GM12878 (cell line): ENCODE data around the gene TDRD9. TPM values are rescaled to one million over a fixed set of nuclear protein-coding genes. Genes with fewer than 3 reads are reported as not detected.

ENCODE experiments used
- ATAC-seq: fragments of 200-7000 bp; cut with Tn5 transposase; 3 replicates; pipeline ENCODE4 v1.9.1; 2020; ENCODE audit warnings: mild to moderate bottlenecking, moderate library complexity
- BruUV-seq: library from RNA; stranded (reverse); fragments of 400-500 nt; replicated peaks from 2 replicates; lab custom pipeline; 2021; lab: Mats Ljungman, UMichigan
- CTCF ChIA-PET: fragments of 300-600 bp; sonication (Branson Sonifier 250); formaldehyde crosslinking; extraction: SDS; loops from one replicate; lab custom pipeline; 2021; ENCODE audit warnings: inconsistent platforms; lab: Yijun Ruan, JAX
- POLR2A ChIA-PET: fragments of 350-600 bp; formaldehyde crosslinking; extraction: SDS; loops from one replicate; lab custom pipeline; 2021; ENCODE audit warnings: inconsistent platforms; lab: Charles Lee
- RAD21 ChIA-PET: fragments of 300-600 bp; sonication (Branson Sonifier 250); formaldehyde crosslinking; loops from one replicate; lab custom pipeline; 2023; ENCODE audit warnings: antibody characterized with exemption; ENCODE audit not compliant: unreplicated experiment; lab: Charles Lee
- SMC1A ChIA-PET: fragments of 300-600 bp; sonication (Branson Sonifier 250); formaldehyde crosslinking; loops from one replicate; lab custom pipeline; 2023; ENCODE audit not compliant: unreplicated experiment, uncharacterized antibody; lab: Charles Lee
- DNase-seq: peaks from one replicate; pipeline ENCODE4 v3.0.0-alpha.2; 2011; ENCODE audit warnings: low read depth, low spot score
- FAIRE-seq: peaks from 3 replicates; lab custom pipeline; 2011; peaks lifted over from hg19 to GRCh38; lab: Jason Lieb, UNC
- H2AFZ ChIP-seq: 2 replicates; pipeline ENCODE4 v1.6.0; 2011; ENCODE audit warnings: low read depth, low read length, control low read depth; ENCODE audit not compliant: control insufficient read depth
- H3K27ac ChIP-seq: 2 replicates; pipeline ENCODE4 v1.5.1; 2011; ENCODE audit warnings: control low read depth; ENCODE audit not compliant: control insufficient read depth, insufficient read depth
- H3K27me3 ChIP-seq, 2 experiments: replicated peaks in 1 of 2; 2 replicates each; pipeline versions ENCODE4 v1.6.0 to v1.6.1; 2011; ENCODE audit warnings: low read length in 1 of 2; ENCODE audit not compliant: control insufficient read depth in 2 of 2, insufficient read depth in 2 of 2
- H3K36me3 ChIP-seq, 2 experiments: 2 replicates each; pipeline ENCODE4 v1.5.1; 2011; ENCODE audit warnings: low read length in 1 of 2; ENCODE audit not compliant: control insufficient read depth in 2 of 2, insufficient read depth in 2 of 2
- H3K4me1 ChIP-seq: 2 replicates; pipeline ENCODE4 v1.6.1; 2011; ENCODE audit warnings: mild to moderate bottlenecking, low read length, moderate library complexity, mixed read lengths; ENCODE audit not compliant: control insufficient read depth, insufficient read depth
- H3K4me2 ChIP-seq: 2 replicates; pipeline ENCODE4 v1.6.0; 2011; ENCODE audit warnings: control low read depth; ENCODE audit not compliant: control insufficient read depth, insufficient read depth
- H3K4me3 ChIP-seq: fragments of 200-600 bp; sonication (generic); 2 replicates; pipeline ENCODE4 v1.5.1; 2016
- H3K79me2 ChIP-seq: 2 replicates; pipeline ENCODE4 v1.6.0; 2011; ENCODE audit warnings: low read length; ENCODE audit not compliant: control insufficient read depth, insufficient read depth
- H3K9ac ChIP-seq: 2 replicates; pipeline ENCODE4 v1.8.0; 2011; ENCODE audit warnings: low read length, control low read depth, mixed read lengths; ENCODE audit not compliant: control insufficient read depth, insufficient read depth
- H3K9me3 ChIP-seq: replicated peaks from 3 replicates; pipeline ENCODE4 v1.5.1; 2011; ENCODE audit warnings: mild to moderate bottlenecking, low read length; ENCODE audit not compliant: control insufficient read depth, insufficient read depth
- H4K20me1 ChIP-seq: 2 replicates; pipeline ENCODE4 v1.6.0; 2011; ENCODE audit not compliant: control insufficient read depth, insufficient read depth
- CEBPZ ChIP-seq: fragments of 150-350 bp; IDR thresholded peaks from 2 replicates; pipeline ENCODE4 v1.6.1; 2016; ENCODE audit warnings: low read depth, low read length
- CUX1 ChIP-seq: IDR thresholded peaks from 2 replicates; pipeline ENCODE4 v1.6.1; 2012; ENCODE audit warnings: improper control_type of control experiment, low read depth, low read length; ENCODE audit not compliant: insufficient replicate concordance
- KDM1A ChIP-seq: fragments of 200-600 bp; sonication (generic); IDR thresholded peaks from 2 replicates; pipeline ENCODE4 v1.6.1; 2016; ENCODE audit warnings: borderline replicate concordance
- MTA3 ChIP-seq: IDR thresholded peaks from 2 replicates; pipeline ENCODE4 v1.6.1; 2012; ENCODE audit warnings: low read length, inconsistent platforms, borderline replicate concordance
- WRNIP1 ChIP-seq: IDR thresholded peaks from 2 replicates; pipeline ENCODE4 v1.6.1; 2011; ENCODE audit warnings: low read depth, low read length, improper control_type of control experiment, borderline replicate concordance
- ZBTB4 ChIP-seq: fragments of 450-650 bp; formaldehyde crosslinking; IDR thresholded peaks from 2 replicates; pipeline ENCODE4 v1.4.0; 2022; ENCODE audit warnings: mild to moderate bottlenecking, moderate library complexity
- ZNF622 ChIP-seq: fragments of 450-650 bp; IDR thresholded peaks from 2 replicates; pipeline ENCODE4 v1.6.1; 2017; ENCODE audit warnings: mild to moderate bottlenecking, inconsistent platforms
- WGBS: methylation state at CpG from one replicate; pipeline ENCODE4 v1.1.6; 2016; ENCODE audit warnings: low lambda C conversion rate; ENCODE audit not compliant: insufficient replicate concordance, insufficient coverage; ENCODE audit errors: missing lambda C conversion rate; 5-methylcytosine and 5-hydroxymethylcytosine counted together
- in situ Hi-C: fragments of 300-500 bp; cut with MboI; formaldehyde crosslinking; loops from 9 replicates; pipeline ENCODE4 v1.14.3; 2018; ENCODE audit warnings: mixed read lengths
- intact Hi-C: fragments of 100-400 bp; cut with micrococcal nuclease; formaldehyde crosslinking; loops from one replicate; pipeline ENCODE4 v1.14.2; 2022; ENCODE audit not compliant: unreplicated experiment
- polyA plus RNA-seq, 11 experiments: library from polyadenylated mRNA; depleted of rRNA in 4 of 11; unstranded in 6 of 11; stranded (reverse) in 5 of 11; fragments of >200 nt; fragmentation: Nextera tagmentation in 4 of 11; fragmentation: Illumina TruSeq in 1 of 11; extraction: Ambion mirVana in 4 of 11; extraction: Trizol in 1 of 11; gene quantifications; 1 replicate in 1 of 11; 2 replicates in 10 of 11; pipeline versions ENCODE4 v1.2.1 to v1.2.3, GENCODE V29; 2011 to 2016; ENCODE audit warnings: inconsistent platforms in 2 of 11, missing spikeins in 2 of 11, low read depth in 1 of 11
- total RNA-seq, 4 experiments: library from RNA; depleted of rRNA in 3 of 4; stranded (reverse); fragments of >200 nt in 3 of 4; fragmentation: Illumina TruSeq in 1 of 4; extraction: Trizol in 1 of 4; gene quantifications; 2 replicates each; pipeline versions ENCODE4 v1.2.1 to v1.2.3, GENCODE V29; 2013 to 2021

TDRD9 gene
- total and polyA plus RNA-seq, 10 of the 15 experiments (the other 5 are each of a cell fraction or from before 2014, with no cell fraction given) = 0.12 TPM; not detected in 9

- H3K4me1 ChIP-seq = no peaks in the 10 kb centered on the region
- WGBS = 39% methylated on average over 4 of the region's 4 CpGs
- TF ChIP-seq MTA3 (no peak), ZNF622 (no peak), KDM1A (no peak), ZBTB4 (CRISPR knock-in tag) (no peak), CEBPZ (no peak), WRNIP1 (no peak), CUX1 (no peak)
- ChIA-PET POLR2A (no interaction called here), SMC1A (no interaction called here), RAD21 (no interaction called here), CTCF (interaction anchor here (4.6 kb wide), 1 partner anchor 165 kb away, joined by 16 read pairs; no protein-coding TSS in a partner anchor)
- FAIRE-seq (no peak), DNase-seq (no peak), ATAC-seq (no peak)
- no peak overlapping the region for H3K9ac ChIP-seq
- H3K27ac ChIP-seq = no peak overlapping the region
- no peak overlapping the region for H3K4me3 ChIP-seq
- no peaks in the 10 kb centered on the region for H4K20me1 ChIP-seq
- H3K36me3 ChIP-seq = no peaks in the 10 kb centered on the region
- no TSS peak for BruUV-seq
- intact Hi-C loops = no loop called here
- H3K9me3 ChIP-seq = no peaks in the 10 kb centered on the region
- no peaks in the 10 kb centered on the region for H3K79me2 ChIP-seq
- H2AFZ ChIP-seq = no peak overlapping the region
- no peaks in the 10 kb centered on the region for H3K27me3 ChIP-seq
- in situ Hi-C loops = no loop called here
- H3K4me2 ChIP-seq = no peak overlapping the region
These were observed 45.1 kb downstream of the TDRD9 start for GRCh38 chr14:103973354-103973753.
